Choroid plexus epithelial cell (primary cell): ENCODE results near the gene GALNS.

Source experiments
- DNase-seq: peaks from one replicate; pipeline ENCODE4 v3.0.0-alpha.2; 2010; ENCODE audit warnings: low read depth
- H3K4me3 ChIP-seq: 2 replicates; pipeline ENCODE4 v1.5.1; 2011; ENCODE audit warnings: low read depth, mild to moderate bottlenecking, control low read depth, low read length, moderate library complexity
- TF ChIP-seq, protein P1 (sequence below): conservative IDR thresholded peaks from 2 replicates; pipeline ENCODE4 v1.5.1; 2011; ENCODE audit warnings: low read depth, mild to moderate bottlenecking, control low read depth, inconsistent platforms, low read length, moderate library complexity

GALNS gene

DNA sequence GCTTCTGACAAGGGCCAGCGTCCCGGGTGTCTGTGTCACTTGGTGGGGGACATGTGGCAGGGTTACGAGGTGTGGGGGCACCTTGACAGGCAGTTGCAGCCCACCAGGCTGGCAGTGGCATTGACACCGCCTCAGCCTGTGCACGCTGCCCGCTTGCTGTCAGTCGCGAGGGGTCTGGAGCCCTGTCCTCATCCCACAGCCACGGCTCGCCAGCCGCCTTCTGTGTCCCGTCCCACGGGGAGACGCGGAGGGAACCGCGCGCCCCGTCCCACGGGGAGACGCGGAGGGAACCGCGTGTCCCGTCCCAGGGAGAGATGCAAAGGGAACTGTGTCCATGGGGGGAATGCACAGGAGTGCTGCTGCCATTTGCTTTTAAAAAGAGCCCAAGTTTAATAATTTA lies 6.2 kb upstream of the GALNS start:
- TF ChIP-seq, protein P1, sequence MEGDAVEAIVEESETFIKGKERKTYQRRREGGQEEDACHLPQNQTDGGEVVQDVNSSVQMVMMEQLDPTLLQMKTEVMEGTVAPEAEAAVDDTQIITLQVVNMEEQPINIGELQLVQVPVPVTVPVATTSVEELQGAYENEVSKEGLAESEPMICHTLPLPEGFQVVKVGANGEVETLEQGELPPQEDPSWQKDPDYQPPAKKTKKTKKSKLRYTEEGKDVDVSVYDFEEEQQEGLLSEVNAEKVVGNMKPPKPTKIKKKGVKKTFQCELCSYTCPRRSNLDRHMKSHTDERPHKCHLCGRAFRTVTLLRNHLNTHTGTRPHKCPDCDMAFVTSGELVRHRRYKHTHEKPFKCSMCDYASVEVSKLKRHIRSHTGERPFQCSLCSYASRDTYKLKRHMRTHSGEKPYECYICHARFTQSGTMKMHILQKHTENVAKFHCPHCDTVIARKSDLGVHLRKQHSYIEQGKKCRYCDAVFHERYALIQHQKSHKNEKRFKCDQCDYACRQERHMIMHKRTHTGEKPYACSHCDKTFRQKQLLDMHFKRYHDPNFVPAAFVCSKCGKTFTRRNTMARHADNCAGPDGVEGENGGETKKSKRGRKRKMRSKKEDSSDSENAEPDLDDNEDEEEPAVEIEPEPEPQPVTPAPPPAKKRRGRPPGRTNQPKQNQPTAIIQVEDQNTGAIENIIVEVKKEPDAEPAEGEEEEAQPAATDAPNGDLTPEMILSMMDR, result no peak
- no peak overlapping the region for H3K4me3 ChIP-seq
- DNase-seq, result no peak

DNA sequence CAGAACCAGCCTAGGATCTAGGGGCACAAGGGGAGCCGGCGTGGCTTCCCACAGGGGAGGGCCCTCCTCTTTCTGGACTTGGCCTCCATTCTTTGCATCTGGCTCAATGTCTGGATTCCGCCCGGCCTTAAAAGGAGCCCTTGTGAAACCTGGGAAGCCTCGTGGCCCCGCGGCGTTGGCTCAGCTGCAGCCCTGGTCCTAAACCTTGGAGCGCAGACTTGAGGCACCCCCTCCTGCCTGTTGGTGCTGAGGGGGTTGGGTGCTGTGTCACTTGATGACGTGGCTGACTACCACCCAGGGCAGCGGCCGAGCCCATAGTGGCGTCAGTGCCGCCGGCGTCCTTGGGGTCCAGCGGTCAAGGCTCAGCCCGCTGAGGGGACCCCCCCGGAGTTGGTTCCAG lies 4.6 kb upstream of the GALNS start:
- TF ChIP-seq, protein P1, result no peak
- DNase-seq, result no peak
- H3K4me3 ChIP-seq, result no peak overlapping the region

DNA sequence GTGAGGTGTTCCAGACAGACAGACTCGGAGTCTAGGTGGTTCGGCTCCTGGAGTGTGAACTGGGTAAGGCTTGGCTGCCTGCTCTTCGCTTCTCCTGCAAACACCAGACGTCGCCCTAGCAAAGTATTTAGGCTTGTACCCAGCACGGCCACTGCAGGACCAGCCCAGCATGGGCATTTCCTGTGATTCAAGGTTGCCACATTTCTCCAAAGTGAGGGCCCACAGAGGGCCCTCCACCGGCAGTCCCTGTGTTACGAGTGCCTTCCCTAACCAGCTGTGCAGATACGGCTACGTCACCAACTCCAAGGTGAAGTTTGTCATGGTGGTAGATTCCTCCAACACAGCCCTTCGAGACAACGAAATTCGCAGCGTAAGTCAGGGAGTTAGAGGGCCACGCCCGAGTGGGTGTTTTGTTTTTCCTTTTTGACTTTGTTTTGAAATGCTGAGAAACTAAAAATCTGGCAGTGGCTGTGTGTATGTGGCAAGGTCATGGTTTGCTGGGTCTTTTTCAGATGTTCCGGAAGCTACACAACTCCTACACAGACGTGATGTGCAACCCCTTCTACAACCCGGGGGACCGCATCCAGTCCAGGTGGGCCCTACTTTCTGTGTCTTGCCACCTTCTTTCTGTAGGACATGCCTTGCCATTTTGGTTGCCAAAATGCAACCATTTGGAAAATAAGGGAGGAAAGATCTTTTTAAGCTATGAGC lies 2.8 kb upstream of the GALNS start:
- no peak overlapping the region for H3K4me3 ChIP-seq
- TF ChIP-seq, protein P1, result no peak
- no peak for DNase-seq

DNA sequence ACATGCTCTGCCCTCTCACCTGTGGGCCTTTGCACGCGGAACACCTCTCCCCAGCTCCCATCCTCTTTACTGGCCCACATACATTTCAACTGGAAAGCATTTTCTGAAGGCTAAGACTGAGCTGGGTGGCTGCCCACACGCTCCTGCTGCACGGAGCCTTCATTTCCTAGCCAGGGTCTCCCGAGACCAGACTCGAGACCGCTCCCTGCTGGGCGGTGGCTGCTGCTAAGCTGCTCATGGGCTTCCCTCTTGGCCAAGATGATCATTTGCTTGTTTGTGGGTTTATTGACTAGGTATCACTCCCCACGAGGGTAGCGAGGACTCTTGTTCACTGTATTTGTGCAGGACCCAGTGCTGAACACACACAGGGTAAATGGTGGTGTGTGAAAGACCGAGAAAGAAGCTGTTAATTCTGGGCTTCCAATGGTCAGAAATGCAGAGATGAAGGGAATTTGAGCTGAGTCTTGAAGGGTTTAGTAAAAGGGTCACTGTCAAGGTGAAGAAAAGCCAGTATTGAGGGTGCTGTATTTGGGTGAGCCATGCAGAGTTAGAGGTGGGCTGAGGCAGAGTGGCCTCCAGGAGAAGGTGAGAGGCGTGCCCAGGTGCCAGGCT lies 1.1 kb upstream of the GALNS start:
- peak; percentile 92 for DNase-seq
- H3K4me3 ChIP-seq, result peak overlapping the region; percentile 99
- TF ChIP-seq, protein P1, result peak; percentile 87

DNA sequence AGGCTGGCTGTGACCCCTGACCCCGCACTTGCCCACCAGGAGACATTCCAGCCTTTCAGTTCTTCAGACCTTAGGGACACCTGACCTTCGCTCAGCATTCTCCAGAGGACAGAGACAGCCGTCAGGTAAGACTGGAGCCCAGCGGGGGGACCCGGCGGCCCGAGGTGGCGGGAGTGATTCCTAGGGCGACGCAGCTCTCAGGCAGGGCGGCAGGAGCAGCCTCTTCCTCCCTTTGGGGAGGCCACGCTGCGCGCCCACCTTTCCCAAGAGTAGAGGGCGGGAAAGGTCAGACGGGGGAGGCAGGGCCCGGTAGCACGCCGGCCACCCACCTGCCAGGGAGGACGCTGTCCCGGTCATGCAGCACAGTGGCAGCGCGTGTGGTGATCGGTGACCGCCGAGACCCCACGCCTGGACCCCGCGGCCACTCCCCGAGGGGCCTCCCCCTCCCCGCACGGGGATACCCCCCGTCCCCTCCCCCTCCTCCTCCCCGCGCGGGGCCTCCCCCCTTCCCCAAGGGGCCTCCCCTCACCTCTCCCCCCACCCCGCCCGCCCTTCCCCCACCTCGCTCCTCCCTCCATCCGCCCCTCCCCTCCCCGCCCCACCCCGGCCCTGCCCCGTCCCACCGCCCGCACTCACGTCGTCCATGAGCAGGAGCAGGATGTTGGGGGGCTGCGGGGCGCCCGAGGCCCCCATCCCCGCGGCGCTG lies 472 bp downstream of the GALNS start:
- H3K4me3 ChIP-seq, result peak overlapping the region; percentile 99
- no peak for DNase-seq

DNA sequence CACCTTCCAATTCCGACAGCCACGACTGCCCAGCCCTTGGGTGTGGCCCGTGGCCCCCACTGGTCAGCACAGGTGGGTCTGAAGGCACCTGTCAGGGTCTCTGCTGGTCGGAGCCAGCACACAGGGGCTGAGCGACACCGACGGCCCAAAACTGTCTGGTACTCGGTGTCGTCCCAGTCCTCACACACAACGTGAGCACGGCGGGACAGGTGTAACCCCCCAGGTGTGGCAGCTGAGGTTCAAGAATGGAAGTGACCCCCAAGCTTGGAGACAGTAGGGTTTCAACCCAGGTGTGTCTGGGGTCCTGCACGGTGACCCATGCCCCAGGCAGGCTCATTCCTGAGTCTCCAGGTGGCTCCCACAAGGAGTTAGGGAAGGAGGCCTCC lies 1.0 kb downstream of the GALNS start:
- DNase-seq, result no peak
- TF ChIP-seq, protein P1, result no peak
- peak overlapping the region; percentile 99 for H3K4me3 ChIP-seq

More for the DNA sequence above, 472 bp downstream of the GALNS start:
- TF ChIP-seq, protein P1, result no peak

DNA sequence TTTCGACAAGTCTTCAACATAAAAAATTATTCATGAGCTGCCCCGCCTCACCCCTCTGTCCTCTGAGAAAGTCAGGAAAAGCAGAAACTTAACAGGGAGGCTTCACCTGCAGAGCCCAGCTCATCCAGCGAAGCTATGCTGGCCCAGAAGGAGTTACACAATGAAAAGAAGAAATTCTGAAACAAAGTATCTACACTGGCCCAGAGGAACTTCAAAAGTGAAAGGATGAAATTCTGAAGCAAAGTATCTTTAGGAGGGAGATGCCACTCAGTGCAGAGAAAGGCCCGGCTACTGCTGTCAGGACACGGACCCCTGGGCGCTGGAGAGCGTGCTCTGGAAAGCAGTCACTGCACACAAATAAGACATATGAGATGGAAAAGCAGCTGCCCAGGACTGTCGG lies 1.6 kb downstream of the GALNS start:
- no peak overlapping the region for H3K4me3 ChIP-seq
- TF ChIP-seq, protein P1, result no peak
- no peak for DNase-seq
